HG03095 (cell line): ENCODE results near the gene PSMB9.

ENCODE experiments used
- ATAC-seq: cut with Tn5 transposase; IDR thresholded peaks from one replicate; pipeline ENCODE4 v1.9.1; 2021; ENCODE audit warnings: moderate library complexity; ENCODE audit not compliant: unreplicated experiment

Gene PSMB9

GRCh38 chr6:32839356-32839755, 14.6 kb upstream of the PSMB9 start:
- ATAC-seq, result no peak

GRCh38 chr6:32840604-32841246, 13.3 kb upstream of the PSMB9 start:
- no peak for ATAC-seq

GRCh38 chr6:32842021-32842650, 11.9 kb upstream of the PSMB9 start:
- no peak for ATAC-seq

- no peak for ATAC-seq
Measured at GRCh38 chr6:32842690-32843089, 11.3 kb upstream of the PSMB9 start.

- ATAC-seq, result no peak
Measured at GRCh38 chr6:32843331-32843978, 10.5 kb upstream of the PSMB9 start.

GRCh38 chr6:32843979-32844838, 9.8 kb upstream of the PSMB9 start, which contains the start of gene PSMB8:
PSMB8 (minus strand) TSS chr6:32844047; CDS start chr6:32843996, 51 bp downstream.
- peak; percentile 53 for ATAC-seq

GRCh38 chr6:32844839-32845383, 9.1 kb upstream of the PSMB9 start:
- ATAC-seq, result no peak

GRCh38 chr6:32845384-32845884, 8.6 kb upstream of the PSMB9 start:
- ATAC-seq, result no peak

GRCh38 chr6:32847004-32847403, 7.0 kb upstream of the PSMB9 start:
- no peak for ATAC-seq

GRCh38 chr6:32847795-32848194, 6.2 kb upstream of the PSMB9 start:
- ATAC-seq, result no peak

GRCh38 chr6:32849126-32849525, 4.9 kb upstream of the PSMB9 start:
- ATAC-seq, result no peak

GRCh38 chr6:32851025-32851424, 3.0 kb upstream of the PSMB9 start:
- ATAC-seq, result no peak

- no peak for ATAC-seq
Measured at GRCh38 chr6:32852018-32852843, 1.8 kb upstream of the PSMB9 start.

- ATAC-seq, result peak; percentile 20
Measured at GRCh38 chr6:32852844-32853540, 1.0 kb upstream of the PSMB9 start.

- ATAC-seq, result peak; percentile 20
Measured at GRCh38 chr6:32854376-32855178, 585 bp downstream of the PSMB9 start.

GRCh38 chr6:32855467-32856174, 1.6 kb downstream of the PSMB9 start:
- no peak for ATAC-seq

- no peak for ATAC-seq
Measured at GRCh38 chr6:32857156-32857891, 3.3 kb downstream of the PSMB9 start.
